COLO668 (cell line): ENCODE measurements around the gene GTSE1.
"Not testable (repeated sequence)": the region's sequence is repeated elsewhere in the genome, so short reads cannot be mapped to it uniquely, and the experiment has no call there.

Experiments used
- DNase-seq: peaks from one replicate; lab custom pipeline; 2025; ENCODE audit not compliant: unreplicated experiment; lab: John Stamatoyannopoulos, UW

Gene GTSE1

GRCh38 chr22:46296257-46297150, at the start of gene GTSE1:
TSS of gene GTSE1 (plus strand) at chr22:46296870. CDS start at chr22:46297401, 531 bp downstream.
- DNase-seq: peak; percentile 99

GRCh38 chr22:46247443-46247975, 49.2 kb upstream of the GTSE1 start:
- DNase-seq: no peak

- peak; percentile 95 for DNase-seq
Observed at GRCh38 chr22:46250035-46250782, 46.5 kb upstream of the GTSE1 start, which contains the start of gene CDPF1. TSS of gene CDPF1 (minus strand) at chr22:46250293. CDS start at chr22:46248284, 2,009 bp downstream.

DNA sequence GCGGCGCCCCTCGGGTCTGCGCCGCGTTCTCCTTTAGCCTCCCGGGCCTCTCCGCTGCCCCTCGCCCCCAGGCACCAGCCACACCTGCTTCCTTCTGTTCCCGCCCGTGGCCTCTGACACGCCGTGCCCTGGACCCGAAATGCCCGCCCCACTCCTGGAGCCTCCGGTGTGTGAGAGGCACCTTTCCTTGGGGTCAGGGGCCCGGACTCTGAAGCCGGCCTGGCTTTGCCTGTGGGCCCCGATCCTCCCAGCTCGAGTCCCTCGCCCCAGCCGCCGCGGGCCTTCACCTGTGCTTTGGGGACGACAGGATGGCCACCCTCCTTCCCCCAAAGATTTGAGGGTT, 45.9 kb upstream of the GTSE1 start:
- DNase-seq: peak; percentile 54

- no peak for DNase-seq
Observed at GRCh38 chr22:46251266-46251665, 45.4 kb upstream of the GTSE1 start.

- DNase-seq: no peak
Observed at GRCh38 chr22:46251816-46252380, 44.8 kb upstream of the GTSE1 start.

DNA sequence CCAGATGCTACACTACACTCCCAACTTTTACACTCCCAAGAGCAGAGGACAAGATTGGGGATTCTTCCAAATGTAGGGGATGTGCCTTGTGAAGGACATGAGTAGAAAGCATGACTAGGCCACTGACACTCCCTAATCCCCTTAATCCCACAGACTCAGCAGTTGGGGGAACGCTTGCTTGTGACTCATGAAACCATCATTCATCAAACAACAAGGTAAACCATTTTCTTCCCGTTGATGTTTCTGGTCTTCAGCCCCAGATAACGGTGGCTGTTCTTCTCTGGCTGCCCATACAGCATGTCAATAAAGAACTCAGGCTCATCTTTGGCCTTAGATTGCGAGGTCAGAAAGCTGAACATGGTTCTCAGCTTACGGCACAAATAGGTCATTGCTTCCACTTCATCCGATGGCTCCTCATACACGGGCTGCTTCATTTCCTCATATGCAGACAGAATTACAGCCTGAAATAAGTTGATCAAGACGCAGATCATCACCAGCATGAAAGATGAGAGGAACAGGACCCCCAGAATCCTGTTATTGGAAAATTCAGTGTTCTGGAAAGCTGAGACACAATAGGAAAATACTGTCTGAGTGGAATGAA, 40.2 kb upstream of the GTSE1 start:
- DNase-seq: no peak

DNA sequence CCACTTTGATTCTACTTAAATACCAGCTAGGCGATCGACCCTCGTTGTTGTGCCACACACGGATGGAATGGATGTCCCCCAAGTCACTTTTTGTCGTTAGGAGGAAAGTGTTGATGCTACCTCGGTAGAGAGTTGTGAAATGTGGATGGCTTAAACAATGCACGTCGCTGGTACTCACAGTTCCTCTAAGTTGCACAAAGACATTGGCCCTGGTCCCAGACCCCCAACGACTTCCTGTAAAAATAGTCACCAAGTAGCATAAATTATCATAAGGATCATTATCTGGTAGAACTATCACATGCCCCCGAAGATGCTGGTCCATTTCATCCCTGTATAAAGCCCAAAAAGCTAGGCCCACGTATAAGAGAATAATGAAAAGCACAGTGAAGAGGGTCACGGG, 37.3 kb upstream of the GTSE1 start:
- DNase-seq: no peak

- DNase-seq: no peak
Observed at GRCh38 chr22:46260038-46260437, 36.6 kb upstream of the GTSE1 start.

GRCh38 chr22:46262449-46263215, 34.0 kb upstream of the GTSE1 start:
- peak; percentile 92 for DNase-seq

- DNase-seq: no peak
Observed at GRCh38 chr22:46263216-46263590, 33.5 kb upstream of the GTSE1 start, which contains the start of gene PKDREJ. TSS of gene PKDREJ (minus strand) at chr22:46263343. CDS start at chr22:46263322, 21 bp downstream.

DNA sequence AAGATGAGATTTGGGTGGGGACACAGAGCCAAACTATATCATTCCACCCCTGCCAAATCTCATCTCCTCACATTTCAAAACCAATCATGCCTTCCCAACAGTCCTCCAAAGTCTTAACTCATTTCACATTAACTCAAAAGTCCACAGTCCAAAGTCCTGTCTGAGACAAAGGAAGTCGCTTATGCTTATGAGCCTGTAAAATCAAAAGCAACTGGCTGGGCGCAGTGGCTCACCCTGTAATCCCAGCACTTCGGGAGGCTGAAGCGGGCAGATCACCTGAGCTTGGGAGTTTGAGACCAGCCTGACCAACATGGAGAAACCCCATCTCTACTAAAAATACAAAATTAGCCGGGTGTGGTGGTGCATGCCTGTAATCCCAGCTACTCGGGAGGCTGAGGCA, 32.1 kb upstream of the GTSE1 start:
- DNase-seq: not testable (repeated sequence)

DNA sequence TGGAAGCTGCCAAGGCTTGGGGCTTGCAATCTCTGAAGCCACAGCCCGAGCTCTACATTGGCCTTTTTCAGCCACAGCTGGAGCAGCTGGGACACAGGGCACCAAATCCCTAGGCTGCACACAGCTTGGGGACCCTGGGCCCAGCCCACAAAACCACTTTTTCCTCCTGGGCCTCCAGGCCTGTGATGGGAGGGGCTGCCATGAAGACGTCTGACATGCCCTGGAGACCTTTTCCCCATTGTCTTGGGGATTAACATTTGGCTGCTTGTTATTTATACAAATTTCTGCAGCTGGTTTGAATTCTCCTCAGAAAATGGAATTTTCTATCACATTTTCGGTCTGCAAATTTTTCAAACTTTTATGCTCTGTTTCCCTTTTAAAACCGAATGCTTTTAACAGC, 31.0 kb upstream of the GTSE1 start:
- DNase-seq: not testable (repeated sequence)

GRCh38 chr22:46267431-46268279, 29.0 kb upstream of the GTSE1 start, which contains the start of gene TTC38:
TSS of gene TTC38 (plus strand) at chr22:46268008. CDS start at chr22:46268040, 32 bp downstream.
- DNase-seq: peak; percentile 63

- DNase-seq: no peak
Observed at GRCh38 chr22:46269564-46269963, 27.1 kb upstream of the GTSE1 start.

- DNase-seq: no peak
Observed at GRCh38 chr22:46272196-46272595, 24.5 kb upstream of the GTSE1 start.

GRCh38 chr22:46272762-46273431, 23.8 kb upstream of the GTSE1 start:
- DNase-seq: no peak

DNA sequence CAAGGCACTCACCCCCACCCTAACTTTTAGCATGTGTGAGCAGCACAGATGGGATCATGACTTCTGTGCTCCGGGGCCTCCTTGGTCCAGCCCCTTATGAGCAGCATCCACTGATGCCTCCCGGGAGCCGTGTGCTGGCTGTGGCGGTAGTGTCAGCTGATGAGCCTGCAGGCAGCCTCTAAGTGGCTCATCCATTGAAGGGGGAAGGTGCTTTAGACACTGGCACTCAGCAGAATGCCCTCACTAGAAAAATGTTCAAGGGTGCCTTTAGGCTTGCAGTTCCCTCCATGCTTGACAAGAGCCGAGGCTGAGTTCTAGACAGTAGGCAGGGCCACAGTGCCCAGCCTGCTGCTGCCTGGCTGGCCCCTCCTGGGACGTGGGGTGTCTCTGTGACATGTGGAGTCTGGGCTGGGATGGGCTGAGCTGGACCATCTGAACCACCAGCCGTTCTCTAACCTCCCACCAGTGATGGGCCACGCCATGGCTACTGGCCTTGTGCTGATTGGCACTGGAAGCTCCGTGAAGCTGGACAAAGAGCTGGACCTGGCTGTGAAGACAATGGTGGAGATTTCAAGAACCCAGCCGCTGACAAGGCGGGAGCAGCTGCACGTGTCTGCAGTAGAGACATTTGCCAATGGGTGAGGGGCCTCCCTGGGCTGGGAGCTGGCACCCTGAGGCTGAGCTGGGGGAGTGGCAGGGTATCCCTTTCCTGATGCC, 23.1 kb upstream of the GTSE1 start:
- no peak for DNase-seq
